Measurements from ENCODE around the gene GATB. TPM values are rescaled to one million over a fixed set of nuclear protein-coding genes. Genes with fewer than 3 reads are reported as not detected.

The GATB gene
- total and polyA plus RNA-seq, 10 of the 15 experiments (the other 5 are each of a cell fraction or from before 2014, with no cell fraction given): 20.5 to 37.3 (median 30.5) TPM

DNA sequence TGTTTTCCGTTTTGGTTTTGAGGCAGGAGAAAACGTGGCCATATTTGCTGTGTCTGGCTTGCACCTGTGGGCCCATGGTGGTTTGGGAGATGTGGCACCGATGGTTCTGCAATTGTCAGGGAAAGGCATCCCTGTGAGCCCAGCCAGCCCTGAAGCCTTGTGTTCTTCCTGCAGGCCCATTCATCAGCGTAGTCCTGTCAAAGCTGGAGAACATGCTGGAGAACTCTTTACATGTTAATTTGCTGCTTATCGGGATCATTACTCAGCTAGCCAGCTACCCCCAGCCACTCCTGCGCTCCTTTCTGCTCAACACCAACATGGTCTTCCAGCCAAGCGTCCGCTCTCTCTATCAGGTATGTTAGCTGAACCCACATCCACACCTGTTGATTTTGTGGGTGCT lies 104.7 kb downstream of the GATB start:
- RAD21 ChIA-PET (ENCODE audit: unreplicated experiment): no interaction called here
- H3K4me2 ChIP-seq (ENCODE audit: control insufficient read depth, insufficient read depth): no peak overlapping the region
- no peak overlapping the region for H3K9ac ChIP-seq (ENCODE audit: control insufficient read depth, insufficient read depth, low read length)
- POLR2A ChIA-PET: no interaction called here
- CTCF ChIA-PET: interaction anchor here (0.9 kb wide), 1 partner anchor 11 kb away, joined by 5 read pairs; no protein-coding TSS in a partner anchor
- in situ Hi-C loops (cut with MboI) (no loop called here), intact Hi-C loops (cut with micrococcal nuclease; ENCODE audit: unreplicated experiment) (no loop called here)
- H2AFZ ChIP-seq (ENCODE audit: control insufficient read depth, low read depth, low read length): no peak overlapping the region
- H3K79me2 ChIP-seq (ENCODE audit: control insufficient read depth, insufficient read depth, low read length): no peaks in the 10 kb centered on the region
- H3K4me3 ChIP-seq: no peak overlapping the region
- H3K9me3 ChIP-seq (replicated peaks; ENCODE audit: control insufficient read depth, insufficient read depth, low read length): no peaks in the 10 kb centered on the region
- H4K20me1 ChIP-seq (ENCODE audit: control insufficient read depth, insufficient read depth): no peaks in the 10 kb centered on the region
- TF ChIP-seq MTA3 (IDR thresholded peaks at IDR 0.05; ENCODE audit: borderline replicate concordance, low read length) (no peak), NBN (IDR thresholded peaks at IDR 0.05) (no peak), CEBPB (IDR thresholded peaks at IDR 0.05; ENCODE audit: borderline replicate concordance in 1 of 2, low read depth in 2 of 2, low read length in 2 of 2) (no peak), NR2C1 (IDR thresholded peaks at IDR 0.05) (no peak), POLR2A (IDR thresholded peaks at IDR 0.05; ENCODE audit: low read depth, low read length) (no peak), SMARCA5 (IDR thresholded peaks at IDR 0.05) (no peak), NFYB (IDR thresholded peaks at IDR 0.05; ENCODE audit: insufficient read depth, low read depth, low read length) (no peak), NKRF (conservative IDR thresholded peaks at IDR 0.05) (no peak), KDM1A (IDR thresholded peaks at IDR 0.05; ENCODE audit: borderline replicate concordance) (no peak), BMI1 (IDR thresholded peaks at IDR 0.05; ENCODE audit: borderline replicate concordance) (no peak), RELA (IDR thresholded peaks at IDR 0.05; ENCODE audit: borderline replicate concordance, partially characterized antibody) (no peak)
- TF ChIP-seq, protein P1, sequence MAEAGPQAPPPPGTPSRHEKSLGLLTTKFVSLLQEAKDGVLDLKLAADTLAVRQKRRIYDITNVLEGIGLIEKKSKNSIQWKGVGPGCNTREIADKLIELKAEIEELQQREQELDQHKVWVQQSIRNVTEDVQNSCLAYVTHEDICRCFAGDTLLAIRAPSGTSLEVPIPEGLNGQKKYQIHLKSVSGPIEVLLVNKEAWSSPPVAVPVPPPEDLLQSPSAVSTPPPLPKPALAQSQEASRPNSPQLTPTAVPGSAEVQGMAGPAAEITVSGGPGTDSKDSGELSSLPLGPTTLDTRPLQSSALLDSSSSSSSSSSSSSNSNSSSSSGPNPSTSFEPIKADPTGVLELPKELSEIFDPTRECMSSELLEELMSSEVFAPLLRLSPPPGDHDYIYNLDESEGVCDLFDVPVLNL (IDR thresholded peaks at IDR 0.05; ENCODE audit: low read depth, low read length): no peak
- TF ChIP-seq, protein P2, sequence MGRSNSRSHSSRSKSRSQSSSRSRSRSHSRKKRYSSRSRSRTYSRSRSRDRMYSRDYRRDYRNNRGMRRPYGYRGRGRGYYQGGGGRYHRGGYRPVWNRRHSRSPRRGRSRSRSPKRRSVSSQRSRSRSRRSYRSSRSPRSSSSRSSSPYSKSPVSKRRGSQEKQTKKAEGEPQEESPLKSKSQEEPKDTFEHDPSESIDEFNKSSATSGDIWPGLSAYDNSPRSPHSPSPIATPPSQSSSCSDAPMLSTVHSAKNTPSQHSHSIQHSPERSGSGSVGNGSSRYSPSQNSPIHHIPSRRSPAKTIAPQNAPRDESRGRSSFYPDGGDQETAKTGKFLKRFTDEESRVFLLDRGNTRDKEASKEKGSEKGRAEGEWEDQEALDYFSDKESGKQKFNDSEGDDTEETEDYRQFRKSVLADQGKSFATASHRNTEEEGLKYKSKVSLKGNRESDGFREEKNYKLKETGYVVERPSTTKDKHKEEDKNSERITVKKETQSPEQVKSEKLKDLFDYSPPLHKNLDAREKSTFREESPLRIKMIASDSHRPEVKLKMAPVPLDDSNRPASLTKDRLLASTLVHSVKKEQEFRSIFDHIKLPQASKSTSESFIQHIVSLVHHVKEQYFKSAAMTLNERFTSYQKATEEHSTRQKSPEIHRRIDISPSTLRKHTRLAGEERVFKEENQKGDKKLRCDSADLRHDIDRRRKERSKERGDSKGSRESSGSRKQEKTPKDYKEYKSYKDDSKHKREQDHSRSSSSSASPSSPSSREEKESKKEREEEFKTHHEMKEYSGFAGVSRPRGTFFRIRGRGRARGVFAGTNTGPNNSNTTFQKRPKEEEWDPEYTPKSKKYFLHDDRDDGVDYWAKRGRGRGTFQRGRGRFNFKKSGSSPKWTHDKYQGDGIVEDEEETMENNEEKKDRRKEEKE (IDR thresholded peaks at IDR 0.05): no peak
- TF ChIP-seq, protein P3, sequence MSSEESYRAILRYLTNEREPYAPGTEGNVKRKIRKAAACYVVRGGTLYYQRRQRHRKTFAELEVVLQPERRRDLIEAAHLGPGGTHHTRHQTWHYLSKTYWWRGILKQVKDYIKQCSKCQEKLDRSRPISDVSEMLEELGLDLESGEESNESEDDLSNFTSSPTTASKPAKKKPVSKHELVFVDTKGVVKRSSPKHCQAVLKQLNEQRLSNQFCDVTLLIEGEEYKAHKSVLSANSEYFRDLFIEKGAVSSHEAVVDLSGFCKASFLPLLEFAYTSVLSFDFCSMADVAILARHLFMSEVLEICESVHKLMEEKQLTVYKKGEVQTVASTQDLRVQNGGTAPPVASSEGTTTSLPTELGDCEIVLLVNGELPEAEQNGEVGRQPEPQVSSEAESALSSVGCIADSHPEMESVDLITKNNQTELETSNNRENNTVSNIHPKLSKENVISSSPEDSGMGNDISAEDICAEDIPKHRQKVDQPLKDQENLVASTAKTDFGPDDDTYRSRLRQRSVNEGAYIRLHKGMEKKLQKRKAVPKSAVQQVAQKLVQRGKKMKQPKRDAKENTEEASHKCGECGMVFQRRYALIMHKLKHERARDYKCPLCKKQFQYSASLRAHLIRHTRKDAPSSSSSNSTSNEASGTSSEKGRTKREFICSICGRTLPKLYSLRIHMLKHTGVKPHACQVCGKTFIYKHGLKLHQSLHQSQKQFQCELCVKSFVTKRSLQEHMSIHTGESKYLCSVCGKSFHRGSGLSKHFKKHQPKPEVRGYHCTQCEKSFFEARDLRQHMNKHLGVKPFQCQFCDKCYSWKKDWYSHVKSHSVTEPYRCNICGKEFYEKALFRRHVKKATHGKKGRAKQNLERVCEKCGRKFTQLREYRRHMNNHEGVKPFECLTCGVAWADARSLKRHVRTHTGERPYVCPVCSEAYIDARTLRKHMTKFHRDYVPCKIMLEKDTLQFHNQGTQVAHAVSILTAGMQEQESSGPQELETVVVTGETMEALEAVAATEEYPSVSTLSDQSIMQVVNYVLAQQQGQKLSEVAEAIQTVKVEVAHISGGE (CRISPR knock-in tag; IDR thresholded peaks at IDR 0.05): no peak
- ATAC-seq: no peak
- no peaks in the 10 kb centered on the region for H3K36me3 ChIP-seq (ENCODE audit: control insufficient read depth in 2 of 2, insufficient read depth in 2 of 2, low read length in 1 of 2)
- DNase-seq (ENCODE audit: low read depth, low spot score): no peak
- H3K4me1 ChIP-seq (ENCODE audit: control insufficient read depth, insufficient read depth, low read length): no peaks in the 10 kb centered on the region
- no peak for FAIRE-seq
- H3K27ac ChIP-seq (ENCODE audit: control insufficient read depth, insufficient read depth): no peak overlapping the region
- no peaks in the 10 kb centered on the region for H3K27me3 ChIP-seq (replicated peaks in 1 of 2; ENCODE audit: control insufficient read depth in 2 of 2, insufficient read depth in 2 of 2, low read length in 1 of 2)
- BruUV-seq (replicated peaks): no TSS peak
- 42% methylated on average over 8 of the region's 8 CpGs for WGBS (ENCODE audit: insufficient coverage, insufficient replicate concordance, low lambda C conversion rate, missing lambda C conversion rate)
- SMC1A ChIA-PET (ENCODE audit: uncharacterized antibody, unreplicated experiment): no interaction called here

All from GM12878 (cell line).